Fibroblast of mammary gland (primary cell): ENCODE data around the gene CBX7.

Experiments used
- DNase-seq: peaks from one replicate; pipeline ENCODE4 v3.0.0-alpha.2; 2010; ENCODE audit warnings: low read depth
- H3K4me3 ChIP-seq: 2 replicates; pipeline ENCODE4 v1.5.1; 2011; ENCODE audit warnings: low read depth, mild to moderate bottlenecking, low read length, moderate library complexity; ENCODE audit not compliant: control insufficient read depth
- CTCF ChIP-seq: conservative IDR thresholded peaks from 2 replicates; pipeline ENCODE4 v1.5.1; 2011; ENCODE audit warnings: low read depth, low read length, inconsistent platforms; ENCODE audit not compliant: control insufficient read depth, insufficient read depth

CBX7 gene

GRCh38 chr22:39178206-39179111, 26.0 kb upstream of the CBX7 start:
- no peak overlapping the region for H3K4me3 ChIP-seq
- peak; percentile 73 for DNase-seq
- no peak for TF ChIP-seq CTCF

GRCh38 chr22:39177791-39178190, 25.3 kb upstream of the CBX7 start:
- no peak for DNase-seq
- H3K4me3 ChIP-seq: no peak overlapping the region
- no peak for TF ChIP-seq CTCF

GRCh38 chr22:39177456-39177775, 24.9 kb upstream of the CBX7 start:
- no peak for DNase-seq
- TF ChIP-seq CTCF: no peak
- no peak overlapping the region for H3K4me3 ChIP-seq

GRCh38 chr22:39176714-39177455, 24.4 kb upstream of the CBX7 start:
- H3K4me3 ChIP-seq: no peak overlapping the region
- no peak for TF ChIP-seq CTCF
- no peak for DNase-seq

GRCh38 chr22:39176143-39176713, 23.7 kb upstream of the CBX7 start:
- DNase-seq: peak; percentile 35
- no peak overlapping the region for H3K4me3 ChIP-seq

More at GRCh38 chr22:39176143-39176713, 23.7 kb upstream of the CBX7 start:
- TF ChIP-seq CTCF: no peak
